Measurements from ENCODE around the gene PDE3A.

- TF ChIP-seq CTCF (IDR thresholded peaks at IDR 0.05; ENCODE audit: poor library complexity) (no peak), EZH2 (IDR thresholded peaks at IDR 0.05; ENCODE audit: borderline replicate concordance) (no peak)
Measured at GRCh38 chr12:20377750-20378149, 9.4 kb downstream of the PDE3A start.

All from hepatocyte (in vitro differentiated cells).